ENCODE measurements around the gene WDR31. TPM values are rescaled to one million over a fixed set of nuclear protein-coding genes. Genes with fewer than 3 reads are reported as not detected.

WDR31 gene
- total RNA-seq, 1 donor from 2014 or later, result 1.6 TPM

DNA sequence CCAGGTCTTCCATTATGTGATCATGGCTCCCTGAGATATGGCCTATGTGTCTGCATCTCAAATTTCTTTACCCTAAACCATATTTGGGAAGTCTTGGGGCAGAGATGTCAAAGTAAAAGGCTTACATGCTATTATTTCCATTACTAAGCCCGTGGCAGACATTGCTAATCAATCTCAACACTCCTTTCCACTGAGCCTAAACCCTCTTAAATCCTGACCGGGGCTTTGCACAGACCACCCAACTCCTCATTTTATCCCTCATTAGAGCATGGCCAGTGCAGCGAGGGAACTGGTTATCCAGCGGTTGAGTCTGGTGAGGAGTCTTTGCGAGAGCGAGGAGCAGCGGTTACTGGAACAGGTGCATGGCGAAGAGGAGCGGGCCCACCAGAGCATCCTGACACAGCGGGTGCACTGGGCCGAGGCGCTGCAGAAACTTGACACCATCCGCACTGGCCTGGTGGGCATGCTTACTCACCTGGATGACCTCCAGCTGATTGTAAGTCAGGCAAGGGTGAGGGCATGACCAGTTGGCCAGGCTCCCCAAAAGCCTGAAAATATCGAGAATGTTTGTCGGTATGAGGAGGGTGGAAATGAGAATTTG, 20.3 kb upstream of the WDR31 start:
- Mint-ChIP-seq H3K27ac (ENCODE audit: unreplicated experiment) (no peak overlapping the region), H3K4me3 (ENCODE audit: unreplicated experiment) (no peak overlapping the region), H3K4me1 (ENCODE audit: low read depth, unreplicated experiment) (peaks cover 4% of the 10 kb centered on the region), H3K36me3 (ENCODE audit: low read depth, unreplicated experiment) (no peaks in the 10 kb centered on the region), H3K27me3 (ENCODE audit: low read depth, unreplicated experiment) (peaks cover 14% of the 10 kb centered on the region), H3K9me3 (ENCODE audit: unreplicated experiment) (no peaks in the 10 kb centered on the region)
- Histone ChIP-seq H3K4me2 (ENCODE audit: low read length) (no peak overlapping the region), H3K9ac (ENCODE audit: low read length) (no peak overlapping the region), H3K9me3 (ENCODE audit: insufficient read depth, low read depth, low read length) (no peaks in the 10 kb centered on the region), H3K4me3 (ENCODE audit: insufficient read depth, low read depth, low read length) (no peak overlapping the region), H3K27me3 (ENCODE audit: insufficient read depth, low read length) (peaks cover 31% of the 10 kb centered on the region), H4K20me1 (ENCODE audit: insufficient read depth, low read length) (no peaks in the 10 kb centered on the region), H3K36me3 (ENCODE audit: insufficient read depth, low read length) (no peaks in the 10 kb centered on the region), H3K79me2 (ENCODE audit: insufficient read depth, low read length) (no peaks in the 10 kb centered on the region), H3K27ac (ENCODE audit: low read depth, low read length) (no peak overlapping the region), H2AFZ (ENCODE audit: low read depth, low read length) (no peak overlapping the region), H3K4me1 (ENCODE audit: insufficient read depth, low read length) (peaks cover 4% of the 10 kb centered on the region)
- TF ChIP-seq CTCF (IDR thresholded peaks at IDR 0.05; ENCODE audit: insufficient read depth, low read depth, low read length) (no peak), EZH2 (IDR thresholded peaks at IDR 0.05; ENCODE audit: insufficient read depth, low read length) (no peak)
- DNase-seq (ENCODE audit: low read depth) (no peak), FAIRE-seq (no peak)

GRCh38 chr9:113359385-113359784, 19.3 kb upstream of the WDR31 start:
- no peak overlapping the region for H3K9ac ChIP-seq (ENCODE audit: low read length)
- no peak overlapping the region for H3K4me3 Mint-ChIP-seq (ENCODE audit: unreplicated experiment)
- no peak overlapping the region for H2AFZ ChIP-seq (ENCODE audit: low read depth, low read length)
- no peak overlapping the region for H3K4me3 ChIP-seq (ENCODE audit: insufficient read depth, low read depth, low read length)
- no peaks in the 10 kb centered on the region for H3K79me2 ChIP-seq (ENCODE audit: insufficient read depth, low read length)
- H3K9me3 ChIP-seq (ENCODE audit: insufficient read depth, low read depth, low read length), result no peaks in the 10 kb centered on the region
- no peaks in the 10 kb centered on the region for H3K36me3 ChIP-seq (ENCODE audit: insufficient read depth, low read length)
- no peak for DNase-seq (ENCODE audit: low read depth)
- H3K4me1 Mint-ChIP-seq (ENCODE audit: low read depth, unreplicated experiment), result peaks cover 4% of the 10 kb centered on the region
- H3K27ac Mint-ChIP-seq (ENCODE audit: unreplicated experiment), result no peak overlapping the region
- H4K20me1 ChIP-seq (ENCODE audit: insufficient read depth, low read length), result no peaks in the 10 kb centered on the region
- no peaks in the 10 kb centered on the region for H3K9me3 Mint-ChIP-seq (ENCODE audit: unreplicated experiment)
- peaks cover 4% of the 10 kb centered on the region for H3K4me1 ChIP-seq (ENCODE audit: insufficient read depth, low read length)
- H3K27me3 Mint-ChIP-seq (ENCODE audit: low read depth, unreplicated experiment), result peaks cover 18% of the 10 kb centered on the region
- no peak overlapping the region for H3K27ac ChIP-seq (ENCODE audit: low read depth, low read length)
- peaks cover 34% of the 10 kb centered on the region for H3K27me3 ChIP-seq (ENCODE audit: insufficient read depth, low read length)
- TF ChIP-seq CTCF (IDR thresholded peaks at IDR 0.05; ENCODE audit: insufficient read depth, low read depth, low read length) (no peak), EZH2 (IDR thresholded peaks at IDR 0.05; ENCODE audit: insufficient read depth, low read length) (no peak)
- H3K4me2 ChIP-seq (ENCODE audit: low read length), result no peak overlapping the region
- no peaks in the 10 kb centered on the region for H3K36me3 Mint-ChIP-seq (ENCODE audit: low read depth, unreplicated experiment)
- no peak for FAIRE-seq

DNA sequence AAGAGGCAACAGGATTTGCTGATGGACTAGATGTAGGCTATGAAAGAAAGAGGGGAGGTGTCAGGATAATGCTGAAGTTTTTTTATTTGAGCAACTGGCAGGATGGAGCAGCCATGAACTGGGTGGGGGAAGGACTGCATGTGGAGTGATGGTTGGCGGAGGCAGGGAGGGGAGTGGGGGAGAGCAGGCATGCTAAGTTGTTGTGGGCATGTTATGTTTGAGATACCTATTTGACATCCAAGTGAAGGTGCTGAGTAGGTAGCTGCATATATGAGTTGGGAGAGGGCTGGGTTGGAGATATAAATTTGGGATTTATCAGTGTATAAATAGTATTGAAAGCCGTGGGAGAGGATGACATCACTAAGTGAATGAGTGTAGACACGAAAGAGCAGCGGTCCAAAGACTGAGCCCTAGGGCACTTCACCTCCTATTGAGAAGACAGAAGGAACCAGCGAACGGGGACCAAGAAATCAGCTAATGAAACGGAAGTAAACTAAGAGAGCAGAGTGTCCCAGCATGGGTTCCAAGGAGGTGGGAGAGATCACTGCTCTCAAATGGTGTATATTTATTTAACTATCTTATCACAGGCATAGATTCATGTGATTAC, 16.7 kb upstream of the WDR31 start:
- peaks cover 28% of the 10 kb centered on the region for H3K27me3 Mint-ChIP-seq (ENCODE audit: low read depth, unreplicated experiment)
- H3K9me3 Mint-ChIP-seq (ENCODE audit: unreplicated experiment), result no peaks in the 10 kb centered on the region

More for the DNA sequence above, 16.7 kb upstream of the WDR31 start:
- FAIRE-seq (no peak), DNase-seq (ENCODE audit: low read depth) (no peak)
- TF ChIP-seq EZH2 (IDR thresholded peaks at IDR 0.05; ENCODE audit: insufficient read depth, low read length) (no peak), CTCF (IDR thresholded peaks at IDR 0.05; ENCODE audit: insufficient read depth, low read depth, low read length) (no peak)
- peaks cover 4% of the 10 kb centered on the region for H3K4me1 Mint-ChIP-seq (ENCODE audit: low read depth, unreplicated experiment)
- H3K9ac ChIP-seq (ENCODE audit: low read length), result no peak overlapping the region
- no peaks in the 10 kb centered on the region for H3K79me2 ChIP-seq (ENCODE audit: insufficient read depth, low read length)
- no peak overlapping the region for H3K27ac ChIP-seq (ENCODE audit: low read depth, low read length)
- no peaks in the 10 kb centered on the region for H3K9me3 ChIP-seq (ENCODE audit: insufficient read depth, low read depth, low read length)
- H3K36me3 Mint-ChIP-seq (ENCODE audit: low read depth, unreplicated experiment), result no peaks in the 10 kb centered on the region
- no peak overlapping the region for H2AFZ ChIP-seq (ENCODE audit: low read depth, low read length)
- no peaks in the 10 kb centered on the region for H4K20me1 ChIP-seq (ENCODE audit: insufficient read depth, low read length)
- H3K4me3 ChIP-seq (ENCODE audit: insufficient read depth, low read depth, low read length), result no peak overlapping the region
- H3K4me3 Mint-ChIP-seq (ENCODE audit: unreplicated experiment), result no peak overlapping the region
- no peak overlapping the region for H3K4me2 ChIP-seq (ENCODE audit: low read length)
- peaks cover 44% of the 10 kb centered on the region for H3K27me3 ChIP-seq (ENCODE audit: insufficient read depth, low read length)
- no peaks in the 10 kb centered on the region for H3K36me3 ChIP-seq (ENCODE audit: insufficient read depth, low read length)
- peaks cover 4% of the 10 kb centered on the region for H3K4me1 ChIP-seq (ENCODE audit: insufficient read depth, low read length)
- no peak overlapping the region for H3K27ac Mint-ChIP-seq (ENCODE audit: unreplicated experiment)

Data from astrocyte (in vitro differentiated cells and primary cell).